HG02610 (cell line): ENCODE results near the gene PBX4.
"Not testable (repeated sequence)": the region's sequence is repeated elsewhere in the genome, so short reads cannot be mapped to it uniquely, and the experiment has no call there.

ENCODE experiments used
- ATAC-seq: cut with Tn5 transposase; IDR thresholded peaks from one replicate; pipeline ENCODE4 v1.9.1; 2021; ENCODE audit warnings: mild to moderate bottlenecking, moderate library complexity; ENCODE audit not compliant: unreplicated experiment

PBX4 gene

DNA sequence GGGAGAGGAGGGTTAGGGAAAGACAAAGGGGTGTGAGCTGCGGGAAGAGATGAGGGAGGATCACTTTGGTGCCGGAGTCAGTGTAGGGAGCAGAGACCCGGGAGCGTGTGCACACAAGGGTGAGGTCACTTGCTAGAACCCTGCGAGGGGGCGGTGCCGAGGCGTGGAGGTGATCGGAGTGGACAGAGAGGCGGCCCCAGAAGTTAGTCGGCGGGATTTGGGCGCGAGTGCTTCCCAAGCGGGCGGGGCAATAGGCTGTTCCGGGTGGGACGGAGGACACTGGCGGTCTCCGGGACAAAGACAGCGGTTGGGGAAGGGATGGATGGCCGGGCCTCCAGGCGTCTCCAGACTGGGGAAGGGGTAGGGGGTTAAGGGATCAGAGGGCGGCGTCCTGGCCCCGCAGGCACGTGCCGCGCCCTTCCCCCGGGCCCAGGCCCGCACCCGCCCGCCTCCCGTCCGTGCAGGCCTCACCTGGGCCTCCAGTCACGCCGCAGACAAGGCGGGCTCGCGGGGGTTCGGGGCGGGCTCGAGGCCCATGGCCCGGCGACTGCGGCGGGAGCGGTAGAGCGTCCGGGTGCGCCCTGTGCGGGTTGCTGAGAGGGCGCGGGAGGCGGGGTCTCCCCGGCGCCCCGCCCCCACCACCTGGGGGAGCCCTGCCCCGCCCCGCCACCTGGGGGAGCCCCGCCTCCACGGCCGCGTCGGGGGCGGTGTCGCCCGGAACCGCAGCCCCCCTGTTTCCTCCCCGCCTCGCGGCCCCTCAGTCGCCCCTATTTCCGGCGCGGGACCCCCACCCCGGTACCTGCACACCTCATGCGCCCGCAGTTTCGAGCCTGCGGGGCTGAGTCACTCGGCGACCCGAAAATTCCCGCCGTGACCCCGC, 9.4 kb upstream of the PBX4 start, which contains the start of gene LPAR2:
Gene LPAR2, minus strand, starts transcription at position 600 of the 880 bp plus-strand sequence. CDS start 945 bp downstream, outside the sequence.
- peak; percentile 53 for ATAC-seq

DNA sequence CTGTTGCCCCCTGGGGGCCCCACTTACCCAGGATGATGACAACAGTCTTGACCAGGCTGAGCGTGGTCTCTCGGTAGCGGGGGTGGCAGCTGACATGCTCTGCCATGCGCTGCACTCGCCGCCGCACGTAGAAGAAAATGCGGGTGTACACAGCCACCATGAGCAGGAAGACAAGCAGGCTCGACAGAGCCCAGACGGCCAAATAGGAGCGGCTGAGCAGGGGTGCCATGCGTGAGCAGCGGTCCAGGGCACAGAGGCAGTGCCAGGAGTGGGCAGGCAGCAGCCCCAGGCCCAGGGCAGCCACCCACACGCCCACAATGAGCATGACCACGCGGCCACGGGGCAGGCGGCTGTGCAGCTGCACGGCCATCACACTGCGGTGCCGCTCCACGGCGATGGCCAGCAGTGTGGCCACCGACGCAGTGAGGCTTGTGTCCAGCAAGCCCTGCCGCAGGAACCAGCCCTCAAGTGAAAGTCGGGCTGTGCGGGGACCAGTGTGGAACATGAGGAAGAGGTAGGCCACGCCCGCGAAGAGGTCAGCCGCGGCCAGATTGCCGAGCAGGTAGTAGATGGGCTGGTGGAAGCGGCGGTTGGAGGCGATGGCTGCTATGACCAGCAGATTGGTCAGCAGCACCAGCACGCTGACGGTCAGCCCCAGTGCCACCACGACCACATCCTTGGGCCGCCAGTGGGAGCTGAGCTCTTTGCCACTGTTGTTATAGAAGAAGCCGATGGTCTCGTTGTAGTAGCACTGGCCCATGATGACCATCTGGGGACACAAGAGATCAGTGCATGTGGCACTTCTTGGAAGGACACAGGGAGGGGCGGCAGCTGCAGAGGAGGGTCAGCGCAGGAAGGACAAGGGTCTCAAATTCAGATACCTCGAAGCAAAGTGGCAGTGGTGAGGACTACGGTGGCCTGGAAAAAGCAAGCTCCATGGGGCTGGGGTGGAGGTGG, 8.3 kb upstream of the PBX4 start:
- ATAC-seq: no peak

DNA sequence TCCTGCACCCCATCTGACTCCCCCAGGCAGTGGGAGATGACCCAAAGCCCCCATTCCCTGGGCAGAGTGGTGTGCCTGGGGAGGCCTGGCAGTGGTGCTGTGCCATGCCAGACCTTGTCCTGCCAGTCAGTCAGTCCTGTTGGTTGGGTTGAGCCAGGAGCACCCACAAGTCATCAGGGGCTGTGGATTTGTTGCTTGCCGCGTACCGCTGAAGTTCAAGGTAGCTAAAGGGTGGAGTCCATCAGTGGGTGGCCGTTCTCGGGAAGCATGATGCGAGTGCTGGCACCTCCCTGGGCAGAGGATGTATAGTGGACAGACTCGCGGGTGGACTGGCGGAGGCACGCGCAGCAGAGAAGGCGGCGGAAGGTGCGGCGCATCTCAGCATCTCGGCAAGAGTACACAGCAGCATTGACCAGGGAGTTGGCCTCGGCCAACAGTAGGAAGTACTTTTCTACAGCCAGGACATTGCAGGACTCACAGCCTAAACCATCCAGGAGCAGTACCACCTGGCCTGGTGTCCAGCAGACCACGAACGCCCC, 5.6 kb upstream of the PBX4 start:
- ATAC-seq: no peak

DNA sequence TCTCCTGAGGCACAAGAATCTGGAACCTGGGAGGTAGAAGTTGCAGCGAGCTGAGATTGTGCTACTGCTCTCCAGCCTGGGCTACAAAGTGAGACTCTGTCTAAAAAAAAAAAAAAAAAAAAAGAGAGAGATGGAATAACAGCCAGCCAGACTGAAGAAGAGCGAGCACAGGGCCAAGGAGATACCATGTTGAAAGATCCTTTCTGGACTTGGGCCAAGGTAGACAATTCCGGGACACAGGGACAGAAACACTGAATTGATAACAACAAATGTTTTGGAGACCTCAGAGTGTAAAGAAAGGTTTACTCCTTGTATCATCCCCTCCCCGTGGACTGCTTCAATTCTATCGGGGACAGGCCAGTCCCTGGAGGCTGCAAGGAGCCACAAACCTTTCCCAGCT, 4.9 kb upstream of the PBX4 start:
- ATAC-seq: no peak

DNA sequence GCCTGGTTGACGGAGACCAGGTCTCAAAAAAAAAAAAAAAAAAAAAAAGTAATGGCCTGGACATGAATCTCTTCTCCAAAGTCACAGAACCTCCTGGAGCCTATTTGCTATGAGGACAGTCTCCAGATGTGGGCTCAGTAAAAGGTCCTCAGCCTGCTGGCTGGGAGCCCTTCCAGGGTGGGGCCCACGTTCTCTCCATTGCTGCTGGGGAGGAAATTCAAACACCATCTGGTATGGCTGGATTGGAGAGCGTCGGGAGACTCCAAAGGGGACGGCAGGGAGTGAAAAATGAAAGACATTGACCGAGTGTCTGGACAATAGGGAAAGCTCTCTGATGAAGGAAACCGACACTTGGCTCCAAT, 1.3 kb upstream of the PBX4 start:
- no peak for ATAC-seq

DNA sequence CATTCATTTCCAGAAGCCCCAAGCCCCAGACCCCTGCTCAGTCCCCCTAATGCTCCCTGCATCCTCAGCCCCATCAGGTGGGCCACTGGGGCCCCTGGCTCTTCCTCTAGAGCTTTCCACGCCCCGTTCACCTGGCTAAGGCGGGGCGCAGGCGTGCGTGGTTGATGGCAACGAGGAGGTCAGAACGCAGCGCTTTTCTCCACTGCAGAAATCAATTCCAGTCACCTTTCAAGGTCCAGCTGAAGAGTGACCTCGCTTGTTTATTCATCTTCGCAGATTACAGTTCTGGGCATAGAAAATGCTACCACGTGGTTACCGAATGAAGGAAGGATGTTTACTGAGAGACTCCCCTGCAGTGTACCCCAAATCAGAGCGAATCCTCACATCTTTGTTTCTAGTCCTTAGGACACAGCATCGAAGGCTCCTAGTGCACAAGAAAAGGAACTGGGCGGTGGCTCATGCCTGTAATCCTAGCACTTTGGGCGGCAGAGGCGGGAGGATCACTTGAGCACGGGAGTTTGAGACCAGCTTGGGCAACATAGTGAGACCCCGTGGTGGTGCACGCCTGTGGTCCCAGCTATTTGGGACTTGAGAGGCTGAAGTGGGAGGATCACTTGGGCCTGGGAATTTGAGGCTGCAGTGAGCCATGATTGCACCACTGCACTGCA, 828 bp upstream of the PBX4 start:
- ATAC-seq: no peak

DNA sequence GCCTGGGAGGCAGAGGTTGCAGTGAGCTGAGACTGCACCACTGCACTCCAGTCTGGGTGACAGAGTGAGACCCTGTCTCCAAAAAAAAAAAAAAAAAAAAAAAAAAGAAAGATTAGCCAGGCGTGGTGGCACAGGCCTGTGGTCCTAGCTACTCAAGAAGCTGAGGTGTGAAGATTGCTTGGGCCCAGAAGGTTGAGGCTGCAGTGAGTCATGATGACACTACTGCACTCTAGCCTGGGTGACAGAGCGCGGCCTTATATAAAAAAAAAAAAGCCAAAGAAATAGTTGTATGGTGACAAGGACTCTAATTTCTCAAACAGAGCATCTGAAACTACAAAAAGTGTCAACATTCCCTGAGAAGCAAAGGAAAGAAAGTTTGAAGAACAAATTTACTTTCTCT, 3.4 kb downstream of the PBX4 start:
- ATAC-seq: no peak

DNA sequence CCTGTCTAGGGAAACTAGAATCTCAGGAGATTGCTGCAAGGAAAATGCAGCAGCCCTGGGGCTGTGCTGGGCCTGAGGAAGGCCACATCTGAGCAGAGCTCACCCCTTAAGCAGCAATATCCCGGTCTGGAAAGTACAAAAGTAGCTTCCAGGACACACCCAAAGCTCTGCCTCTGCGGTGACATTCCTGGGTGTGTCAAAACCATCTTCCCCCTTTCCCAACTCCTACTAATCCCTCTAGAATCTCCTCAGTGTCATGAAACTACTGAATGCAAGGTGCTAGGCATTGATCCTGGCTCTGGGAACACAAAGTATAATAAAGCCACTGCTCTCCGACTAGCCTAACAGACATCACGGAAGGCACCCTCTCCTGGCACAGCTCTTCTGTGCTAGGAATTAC, 5.0 kb downstream of the PBX4 start:
- ATAC-seq: no peak

DNA sequence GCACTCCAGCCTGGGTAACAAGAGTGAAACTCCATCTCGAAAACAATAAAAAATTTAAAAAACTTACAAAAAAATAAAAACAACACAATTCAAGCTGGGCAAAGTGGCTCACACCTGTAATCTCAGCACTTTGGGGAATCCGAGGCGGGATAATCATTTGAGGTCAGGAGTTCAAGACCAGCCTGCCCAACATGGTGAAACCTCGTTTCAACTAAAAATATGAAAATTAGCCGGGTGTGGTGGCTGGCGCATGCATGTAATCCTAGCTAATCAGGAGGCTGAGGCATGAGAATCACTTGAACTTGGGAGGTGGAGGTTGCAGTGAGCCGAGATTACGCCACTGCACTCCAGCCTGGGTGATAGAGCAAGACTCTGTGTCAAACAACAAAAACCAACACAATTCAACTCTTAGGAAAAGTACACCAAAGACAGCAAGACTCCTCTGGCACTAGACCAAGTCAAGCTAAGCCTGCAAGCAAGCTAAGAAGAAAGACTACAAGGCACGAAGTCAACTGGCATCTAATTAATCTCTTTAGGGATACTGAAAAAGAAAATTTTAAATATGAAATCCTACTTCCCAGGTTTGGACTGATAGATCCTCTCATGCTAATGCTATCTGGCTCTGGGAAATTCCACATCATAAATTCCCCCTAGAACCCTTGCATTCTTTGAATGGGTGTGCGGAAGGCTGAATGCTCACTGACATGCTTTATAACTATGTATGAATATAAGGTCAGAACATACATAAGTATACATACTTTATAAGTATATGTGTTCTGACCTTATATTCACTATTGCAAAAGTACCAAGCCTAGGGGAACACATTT, 7.9 kb downstream of the PBX4 start:
- no peak for ATAC-seq

DNA sequence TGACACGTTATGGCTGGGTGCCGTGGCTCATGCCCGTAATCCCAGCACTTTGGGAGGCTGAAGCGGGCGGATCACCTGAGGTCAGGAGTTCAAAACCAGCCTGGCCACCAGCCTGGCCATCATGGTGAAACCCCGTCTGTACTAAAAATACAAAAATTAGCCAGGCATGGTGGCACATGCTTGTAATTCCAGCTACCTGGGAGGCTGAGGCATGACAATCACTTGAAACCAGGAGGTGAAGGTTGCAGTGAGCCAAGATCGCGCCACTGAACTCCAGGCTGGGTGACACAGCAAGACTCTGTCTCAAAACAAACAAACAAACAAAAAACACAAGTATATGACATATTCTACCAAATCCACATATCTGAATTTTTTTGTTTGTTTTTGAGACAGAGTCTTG, 11.8 kb downstream of the PBX4 start:
- ATAC-seq: not testable (repeated sequence)

DNA sequence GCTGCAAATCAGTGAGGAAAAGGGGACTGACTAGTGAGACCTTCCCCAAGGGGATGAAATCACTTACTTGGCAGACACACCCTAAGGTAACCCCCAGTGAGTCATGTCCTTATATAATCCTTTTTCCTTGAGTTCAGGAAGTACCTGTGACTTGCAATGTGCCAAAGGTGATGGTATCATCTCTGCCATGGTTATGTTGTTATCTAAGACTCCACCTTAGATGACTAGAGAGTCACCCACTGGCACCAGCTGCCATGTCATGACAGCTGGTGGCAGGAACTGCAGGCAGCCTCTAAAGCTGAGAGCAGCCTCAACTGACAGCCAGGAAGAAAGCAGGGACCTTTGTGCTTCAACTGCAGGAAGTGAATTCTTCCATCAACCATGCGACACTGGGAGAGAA, 12.5 kb downstream of the PBX4 start:
- no peak for ATAC-seq

DNA sequence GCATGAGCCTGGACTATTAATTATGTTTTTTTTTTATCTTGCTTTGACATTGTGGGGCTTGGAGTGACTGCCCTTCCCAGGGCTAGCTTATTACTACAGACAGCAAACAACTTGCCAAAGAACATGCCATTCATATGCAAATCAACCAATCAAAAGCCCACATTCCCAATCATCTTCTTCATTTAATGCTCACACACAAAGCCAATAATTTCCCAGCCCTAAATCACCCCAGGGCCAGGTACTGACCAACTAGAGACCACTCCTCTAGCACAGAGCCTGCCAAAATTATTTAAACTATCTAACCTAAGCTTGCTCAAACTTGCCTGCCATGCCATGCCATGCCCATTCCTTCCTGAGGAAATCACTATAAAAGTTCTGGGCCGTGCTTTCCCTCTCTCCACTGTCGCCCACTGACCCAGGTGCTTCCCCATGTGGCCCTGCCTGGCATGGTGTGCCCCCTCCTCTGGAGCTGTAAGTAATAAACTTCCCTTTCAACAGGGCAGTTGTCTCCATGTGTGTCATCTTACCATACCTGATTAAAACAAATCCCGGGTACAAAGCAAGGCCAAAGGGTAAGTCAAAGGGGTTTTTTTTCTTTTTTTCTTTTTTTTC, 15.7 kb downstream of the PBX4 start:
- no peak for ATAC-seq

DNA sequence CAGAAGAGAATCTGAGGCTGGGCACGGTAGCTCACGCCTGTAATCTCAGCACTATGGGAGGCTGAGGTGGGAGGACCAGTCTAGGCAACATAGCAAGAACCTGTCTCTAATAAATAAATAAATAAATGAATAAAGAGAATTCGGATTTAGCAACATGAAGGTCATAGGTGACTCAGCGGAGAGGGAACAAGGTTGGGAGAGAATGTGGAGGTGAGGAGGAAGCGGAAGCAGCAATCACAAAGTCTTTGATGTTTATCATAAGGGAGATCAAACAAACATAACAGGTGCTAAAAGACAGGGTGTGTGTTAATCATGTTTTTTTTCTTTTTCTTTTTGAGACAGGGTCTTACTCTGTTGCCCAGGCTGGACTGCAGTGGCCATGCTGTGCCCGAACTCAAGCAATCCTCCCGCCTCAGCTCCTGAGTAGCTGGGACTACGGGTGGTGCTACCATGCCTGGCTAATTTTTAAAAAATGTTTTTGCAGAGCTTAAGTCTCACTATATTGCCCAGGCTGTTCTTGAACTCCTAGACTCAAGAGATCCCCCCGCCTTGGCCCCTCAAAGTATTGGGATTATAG, 16.3 kb downstream of the PBX4 start:
- no peak for ATAC-seq

DNA sequence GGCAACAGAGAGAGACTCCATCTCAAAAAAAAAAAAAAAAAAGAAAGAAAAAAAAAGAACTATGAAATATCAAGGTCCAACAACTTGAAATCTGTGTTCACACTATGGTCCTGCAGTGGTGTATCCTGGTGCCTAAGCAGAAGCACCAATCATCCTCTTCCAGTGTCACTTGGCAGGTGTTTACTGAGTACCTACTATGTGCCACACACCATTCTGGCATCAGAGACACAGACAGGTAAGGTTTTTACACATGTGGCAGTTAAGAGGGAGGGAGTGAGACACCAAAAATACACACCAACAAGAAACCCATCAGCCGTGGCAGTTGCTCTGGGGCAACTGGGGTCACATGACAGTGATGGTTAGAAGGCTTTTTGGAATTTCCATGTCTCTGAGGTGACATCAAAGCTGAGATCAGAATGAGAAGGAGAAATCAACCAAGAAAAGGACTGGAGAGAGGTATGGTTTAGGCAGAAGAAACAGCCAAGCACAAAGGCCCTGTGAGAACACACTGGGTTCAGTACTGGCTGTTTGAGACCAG, 17.6 kb downstream of the PBX4 start:
- ATAC-seq: no peak

DNA sequence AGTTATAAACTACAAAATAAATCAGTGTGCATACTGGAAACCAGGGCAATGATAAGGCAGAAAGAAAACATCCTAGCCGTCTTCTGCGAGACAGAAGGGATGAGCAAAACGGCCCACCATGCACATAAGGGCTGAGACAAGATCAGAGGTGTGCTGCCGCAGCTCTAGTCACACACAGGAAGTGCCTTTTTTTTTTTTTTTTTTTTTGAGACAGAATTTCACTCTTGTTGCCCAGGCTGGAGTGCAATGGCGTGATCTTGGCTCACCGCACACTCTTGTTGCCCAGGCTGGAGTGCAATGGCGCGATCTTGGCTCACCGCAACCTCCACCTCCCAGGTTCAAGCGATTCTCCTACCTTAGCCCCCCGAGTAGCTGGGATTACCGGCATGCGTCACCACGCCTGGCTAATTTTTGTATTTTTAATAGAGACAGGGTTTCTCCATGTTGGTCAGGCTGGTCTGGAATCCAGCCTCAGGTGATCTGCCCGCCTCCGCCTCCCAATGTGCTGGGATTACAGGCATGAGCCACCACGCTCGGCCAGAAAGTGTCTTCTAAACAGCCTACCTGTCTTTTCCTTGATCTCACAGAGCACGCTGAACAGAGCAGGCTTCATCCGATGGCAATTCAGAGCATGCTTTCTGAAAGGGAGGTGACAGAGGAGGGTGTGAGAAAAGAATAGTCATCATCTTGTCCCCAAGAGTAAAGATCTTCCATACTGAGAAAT, 19.6 kb downstream of the PBX4 start:
- ATAC-seq: not testable (repeated sequence)

DNA sequence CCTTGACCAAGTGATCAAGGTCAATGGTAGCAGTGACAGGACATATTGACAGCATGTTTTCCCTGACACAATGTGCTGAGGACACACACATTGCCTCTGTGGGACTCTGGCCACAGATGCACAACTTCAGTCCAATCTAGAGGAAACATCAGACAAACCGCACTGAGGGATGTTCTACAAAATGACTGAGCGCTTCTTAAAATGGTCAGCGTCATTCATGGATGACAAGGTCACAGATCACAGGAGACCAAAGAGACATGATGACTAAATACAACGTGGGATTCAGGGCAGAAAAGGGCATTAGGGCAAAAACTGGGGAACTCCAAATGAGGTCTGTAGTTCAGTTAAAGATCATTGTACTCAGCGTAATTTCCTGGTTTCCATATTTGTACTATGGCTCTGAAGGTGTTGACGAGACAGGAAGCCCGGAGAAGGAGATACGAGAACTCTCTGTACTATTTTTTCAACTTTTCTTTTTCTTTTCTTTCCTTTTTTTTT, 20.6 kb downstream of the PBX4 start:
- peak; percentile 73 for ATAC-seq

DNA sequence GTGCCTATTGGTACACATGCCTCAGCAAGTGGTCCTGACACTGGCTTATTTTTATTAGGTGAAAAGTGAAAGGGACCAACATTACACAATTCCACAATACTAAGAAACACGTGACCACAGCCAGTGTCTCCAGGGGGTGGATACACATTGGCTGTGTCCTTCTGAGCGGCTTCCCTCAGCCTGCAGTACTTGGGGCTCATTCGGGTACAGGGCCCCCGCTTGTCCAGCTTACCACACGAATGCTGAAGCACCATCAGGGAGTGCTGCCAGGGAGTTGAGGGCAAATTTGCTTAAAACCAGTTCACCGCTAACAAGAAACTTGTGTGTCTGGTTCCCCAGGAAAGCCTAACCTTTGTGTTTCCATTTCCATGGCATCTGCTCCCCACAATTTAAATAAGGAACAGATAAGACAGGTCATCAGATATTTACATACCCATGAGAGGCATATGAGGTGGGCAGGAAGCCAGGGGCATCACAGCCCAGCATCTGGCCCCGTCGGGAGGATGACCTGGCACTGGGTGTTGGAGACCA, 23.3 kb downstream of the PBX4 start:
- ATAC-seq: no peak

DNA sequence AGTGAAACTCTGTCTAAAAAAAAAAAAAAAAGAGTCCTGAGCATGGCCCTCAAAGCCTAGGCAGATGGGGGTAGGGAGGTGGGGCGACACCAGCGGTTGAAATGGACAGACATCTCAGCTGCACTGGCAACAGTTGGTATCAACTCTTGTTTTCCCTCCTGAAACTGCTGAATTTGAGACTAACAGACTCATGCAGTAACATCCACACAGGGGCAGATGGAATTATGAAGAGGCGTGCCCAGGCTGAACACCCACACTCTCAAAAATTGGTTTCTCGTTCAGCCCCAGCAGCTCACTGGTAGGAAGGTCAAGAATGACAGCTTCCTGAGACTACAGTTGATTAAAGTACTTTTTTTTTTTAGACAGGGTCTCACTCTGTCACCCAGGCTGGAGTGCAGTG, 24.1 kb downstream of the PBX4 start:
- no peak for ATAC-seq
